OCI-LY1 (cell line): ENCODE measurements around the gene SQSTM1.

Source experiments
- H2AFZ ChIP-seq: fragments of 200-600 bp; sonication (generic), shearing (Covaris generic); 2 replicates; pipeline ENCODE4 v1.6.0; 2014; ENCODE audit warnings: antibody characterized with exemption, mild to moderate bottlenecking, low read length
- H3F3A ChIP-seq: fragments of 200-600 bp; sonication (generic), shearing (Covaris generic); 2 replicates; pipeline ENCODE4 v1.6.0; 2014; ENCODE audit warnings: mild to moderate bottlenecking, antibody characterized with exemption, low read length, moderate library complexity; ENCODE audit not compliant: insufficient read depth
- H3K27ac ChIP-seq: fragments of 200-600 bp; sonication (generic); 2 replicates; pipeline ENCODE4 v1.5.1; 2014; ENCODE audit warnings: low read length, mixed run types, mild to moderate bottlenecking, low read depth; ENCODE audit not compliant: poor library complexity, severe bottlenecking
- H3K27me3 ChIP-seq: fragments of 200-600 bp; sonication (generic); 2 replicates; pipeline ENCODE4 v1.6.0; 2014; ENCODE audit warnings: antibody characterized with exemption, mild to moderate bottlenecking, low read length, moderate library complexity; ENCODE audit not compliant: insufficient read depth
- H3K36me3 ChIP-seq: fragments of 200-600 bp; sonication (generic); 2 replicates; pipeline ENCODE4 v1.6.1; 2014; ENCODE audit warnings: mild to moderate bottlenecking, antibody characterized with exemption, low read length, moderate library complexity, mixed read lengths; ENCODE audit not compliant: insufficient read depth
- H3K4me1 ChIP-seq: fragments of 200-600 bp; sonication (generic); 2 replicates; pipeline ENCODE4 v1.5.1; 2014; ENCODE audit warnings: mild to moderate bottlenecking, low read length, moderate library complexity; ENCODE audit not compliant: insufficient read depth, severe bottlenecking
- H3K4me2 ChIP-seq: fragments of 200-600 bp; sonication (generic), shearing (Covaris generic); 2 replicates; pipeline ENCODE4 v1.6.1; 2014; ENCODE audit warnings: low read length
- H3K4me3 ChIP-seq: fragments of 200-600 bp; sonication (generic); 2 replicates; pipeline ENCODE4 v1.5.1; 2014; ENCODE audit warnings: low read length, low read depth, mild to moderate bottlenecking, mixed read lengths; ENCODE audit not compliant: poor library complexity, severe bottlenecking
- H3K79me2 ChIP-seq: fragments of 200-600 bp; shearing (Covaris generic); 2 replicates; pipeline ENCODE4 v1.6.1; 2016; ENCODE audit warnings: mixed run types, low read length, mixed read lengths; ENCODE audit not compliant: insufficient read depth
- H3K9ac ChIP-seq: fragments of 200-600 bp; sonication (generic), shearing (Covaris generic); 2 replicates; pipeline ENCODE4 v1.6.1; 2014; ENCODE audit warnings: mild to moderate bottlenecking, low read length, mixed read lengths
- H3K9me2 ChIP-seq: fragments of 200-600 bp; sonication (generic), shearing (Covaris generic); 2 replicates; pipeline ENCODE4 v1.6.1; 2014; ENCODE audit warnings: low read depth, mild to moderate bottlenecking, low read length, mixed read lengths
- H3K9me3 ChIP-seq: fragments of 200-600 bp; shearing (Covaris generic); 2 replicates; pipeline ENCODE4 v1.6.1; 2014; ENCODE audit warnings: low read length, mixed read lengths
- H4K20me1 ChIP-seq: fragments of 200-600 bp; sonication (generic), shearing (Covaris generic); 2 replicates; pipeline ENCODE4 v1.6.0; 2016; ENCODE audit warnings: mild to moderate bottlenecking, low read length; ENCODE audit not compliant: insufficient read depth
- CTCF ChIP-seq: fragments of 200-600 bp; sonication (generic), shearing (Covaris generic); IDR thresholded peaks from 2 replicates; pipeline ENCODE4 v1.5.1; 2017; ENCODE audit warnings: mild to moderate bottlenecking, antibody characterized with exemption, low read length, moderate library complexity, mixed read lengths
- EZH2 ChIP-seq: fragments of 200-600 bp; sonication (generic), shearing (Covaris generic); IDR thresholded peaks from 2 replicates; pipeline ENCODE4 v1.8.0; 2017; ENCODE audit warnings: borderline replicate concordance, mixed run types, mild to moderate bottlenecking, antibody characterized with exemption, low read length, moderate library complexity, mixed read lengths

SQSTM1 gene

GRCh38 chr5:179863449-179864085 is 42.9 kb downstream of the SQSTM1 start:
- H3F3A ChIP-seq: peaks cover 3% of the 10 kb centered on the region; the same call in 1 of the 2 replicates
- no peaks in the 10 kb centered on the region for H3K27me3 ChIP-seq
- H3K27ac ChIP-seq: no peak overlapping the region
- no peak overlapping the region for H2AFZ ChIP-seq
- no peak overlapping the region for H3K4me3 ChIP-seq
- no peaks in the 10 kb centered on the region for H4K20me1 ChIP-seq
- no peak overlapping the region for H3K4me2 ChIP-seq
- H3K9me2 ChIP-seq: no peaks in the 10 kb centered on the region
- no peaks in the 10 kb centered on the region for H3K9me3 ChIP-seq
- TF ChIP-seq EZH2 (no peak), CTCF (no peak)
- H3K4me1 ChIP-seq: peaks cover 21% of the 10 kb centered on the region
- no peaks in the 10 kb centered on the region for H3K79me2 ChIP-seq
- H3K9ac ChIP-seq: no peak overlapping the region
- peaks cover 51% of the 10 kb centered on the region for H3K36me3 ChIP-seq

GRCh38 chr5:179864686-179865085 is 44.0 kb downstream of the SQSTM1 start:
- H3K36me3 ChIP-seq: peaks cover 54% of the 10 kb centered on the region

GRCh38 chr5:179865491-179866240 is 45.0 kb downstream of the SQSTM1 start:
- no peak overlapping the region for H3K27ac ChIP-seq
- H3K36me3 ChIP-seq: peaks cover 59% of the 10 kb centered on the region
- H3K27me3 ChIP-seq: no peaks in the 10 kb centered on the region

More at GRCh38 chr5:179864686-179865085, 44.0 kb downstream of the SQSTM1 start:
- no peaks in the 10 kb centered on the region for H3K9me3 ChIP-seq
- H3K9me2 ChIP-seq: no peaks in the 10 kb centered on the region
- peaks cover 14% of the 10 kb centered on the region for H3K4me1 ChIP-seq
- no peak overlapping the region for H2AFZ ChIP-seq
- no peaks in the 10 kb centered on the region for H3K79me2 ChIP-seq
- no peak overlapping the region for H3K4me3 ChIP-seq
- no peak overlapping the region for H3K27ac ChIP-seq
- H4K20me1 ChIP-seq: no peaks in the 10 kb centered on the region
- no peak overlapping the region for H3K4me2 ChIP-seq
- H3K27me3 ChIP-seq: no peaks in the 10 kb centered on the region
- H3F3A ChIP-seq: peaks cover 3% of the 10 kb centered on the region; the same call in 1 of the 2 replicates
- H3K9ac ChIP-seq: no peak overlapping the region
- TF ChIP-seq CTCF: no peak

More at GRCh38 chr5:179865491-179866240, 45.0 kb downstream of the SQSTM1 start:
- Histone ChIP-seq H3K4me1 (peaks cover 9% of the 10 kb centered on the region), H3K79me2 (no peaks in the 10 kb centered on the region), H2AFZ (no peak overlapping the region), H4K20me1 (no peaks in the 10 kb centered on the region), H3F3A (peaks cover 3% of the 10 kb centered on the region; the same call in 1 of the 2 replicates), H3K9me3 (no peaks in the 10 kb centered on the region), H3K9me2 (no peaks in the 10 kb centered on the region), H3K4me3 (no peak overlapping the region), H3K9ac (no peak overlapping the region), H3K4me2 (no peak overlapping the region)
- TF ChIP-seq EZH2 (no peak), CTCF (no peak)
